Forelimb muscle (tissue), 1 donor: Measurements from ENCODE around the gene ENTR1. TPM values are rescaled to one million over a fixed set of nuclear protein-coding genes. Genes with fewer than 3 reads are reported as not detected.

Experiments used
- DNase-seq: peaks from one replicate; pipeline ENCODE4 v3.0.0-alpha.2; 2013; ENCODE audit warnings: low read depth
- polyA plus RNA-seq: library from polyadenylated mRNA; unstranded; fragments of 120-200 nt; gene quantifications from one replicate; pipeline ENCODE4 v1.2.1, GENCODE V29; 2013; ENCODE audit not compliant: insufficient read length

ENTR1 gene
- polyA plus RNA-seq, 1 donor: 29.3 TPM

DNA sequence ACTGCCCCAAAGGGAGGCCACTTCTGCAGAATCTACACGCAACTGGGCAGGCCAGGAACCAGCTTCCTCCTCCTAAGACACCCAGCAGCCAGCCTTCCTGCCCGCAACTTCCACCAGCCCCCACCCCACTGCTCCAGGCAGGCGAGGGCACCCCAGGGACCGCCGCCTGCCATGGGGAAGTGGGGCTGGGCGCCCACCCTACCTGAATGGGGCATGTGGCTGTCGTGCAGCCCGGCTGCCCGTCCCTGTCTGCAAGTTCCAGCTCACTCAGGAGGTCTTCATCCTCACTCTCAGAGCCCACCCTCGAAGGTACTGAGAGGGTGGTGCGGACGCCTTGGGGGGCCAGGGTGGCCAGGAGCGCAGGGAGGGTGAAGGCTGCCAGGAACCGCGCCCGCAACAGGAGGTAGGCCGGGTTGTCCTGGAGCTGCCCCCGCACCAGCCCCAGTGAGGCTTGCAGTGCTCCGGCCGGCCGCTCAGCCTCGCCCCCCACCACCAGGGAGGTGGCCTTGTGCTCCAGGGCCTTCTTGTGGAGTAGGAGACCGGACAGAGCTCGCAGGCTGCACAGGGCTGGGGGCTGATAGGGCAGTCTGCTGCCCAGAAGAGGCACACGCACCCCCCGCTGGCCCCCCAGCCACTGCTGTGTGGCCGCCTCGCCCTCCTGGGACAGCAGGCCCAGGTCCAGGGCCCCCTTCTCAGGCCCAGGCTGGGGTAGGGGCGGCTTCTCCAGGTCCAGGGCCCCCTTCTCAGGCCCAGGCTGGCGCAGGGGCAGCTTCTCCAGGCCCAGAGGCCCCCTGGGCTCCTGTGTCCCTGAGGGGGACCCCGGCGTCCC, 32.9 kb downstream of the ENTR1 start:
- DNase-seq: no peak

DNA sequence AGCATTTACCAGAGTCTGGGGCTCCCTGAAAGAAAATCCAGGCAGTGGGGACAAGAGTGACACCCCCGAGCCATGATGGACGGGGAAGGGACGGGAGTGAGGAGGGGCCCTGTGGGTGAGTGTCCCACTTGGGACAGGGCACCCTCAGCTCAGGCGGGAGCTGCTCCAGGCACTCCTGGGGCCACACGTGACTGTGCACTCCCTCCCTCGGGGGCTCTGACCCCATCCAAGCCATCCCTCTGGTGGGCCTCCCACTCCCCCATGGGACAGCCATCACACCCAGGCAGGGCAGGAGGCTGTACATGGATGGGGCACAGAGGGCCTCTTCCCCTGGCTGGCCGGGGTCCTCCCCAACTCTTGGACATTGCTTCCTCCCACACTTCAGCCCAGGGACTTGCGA, 34.0 kb downstream of the ENTR1 start:
- DNase-seq: no peak

DNA sequence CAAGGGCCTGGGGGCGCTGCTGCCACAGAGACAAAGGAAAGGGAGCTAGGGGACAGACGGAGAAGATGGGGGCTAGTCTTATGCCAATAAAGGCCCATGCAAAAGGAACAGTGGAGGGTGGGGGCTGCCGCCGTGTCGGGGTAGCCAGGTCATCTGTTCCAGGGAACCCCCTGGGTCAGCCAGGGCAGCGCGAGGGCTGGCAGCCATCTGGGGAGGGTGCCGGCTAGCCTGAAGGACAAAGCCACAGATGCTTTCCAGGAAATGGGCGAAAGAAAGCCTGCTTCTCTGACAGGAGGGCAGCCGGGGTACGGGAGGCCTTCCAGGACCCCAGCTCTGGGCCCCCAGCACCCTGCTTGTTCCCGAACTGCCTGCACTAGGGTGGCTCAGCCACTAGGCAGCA, 35.3 kb downstream of the ENTR1 start:
- DNase-seq: no peak

DNA sequence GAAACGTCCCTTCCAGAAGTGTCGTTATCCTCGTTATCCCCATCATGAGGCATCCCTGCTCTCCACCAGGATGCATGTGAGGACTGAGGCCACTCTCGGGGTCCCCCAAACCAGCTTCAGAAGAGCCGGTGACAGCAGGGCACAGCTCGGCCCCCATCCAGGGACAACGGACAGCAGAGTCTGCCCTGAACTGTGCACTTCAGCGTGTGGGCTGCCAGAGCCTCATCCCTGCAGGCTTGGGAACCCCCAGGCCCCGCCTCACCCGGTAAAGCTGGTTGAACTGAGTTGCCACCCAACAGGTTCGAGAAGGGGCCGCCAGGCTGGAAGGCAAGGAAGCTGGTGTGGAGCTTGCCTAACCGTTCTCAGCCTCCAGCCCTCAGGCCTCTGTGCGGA, 36.2 kb downstream of the ENTR1 start:
- no peak for DNase-seq

DNA sequence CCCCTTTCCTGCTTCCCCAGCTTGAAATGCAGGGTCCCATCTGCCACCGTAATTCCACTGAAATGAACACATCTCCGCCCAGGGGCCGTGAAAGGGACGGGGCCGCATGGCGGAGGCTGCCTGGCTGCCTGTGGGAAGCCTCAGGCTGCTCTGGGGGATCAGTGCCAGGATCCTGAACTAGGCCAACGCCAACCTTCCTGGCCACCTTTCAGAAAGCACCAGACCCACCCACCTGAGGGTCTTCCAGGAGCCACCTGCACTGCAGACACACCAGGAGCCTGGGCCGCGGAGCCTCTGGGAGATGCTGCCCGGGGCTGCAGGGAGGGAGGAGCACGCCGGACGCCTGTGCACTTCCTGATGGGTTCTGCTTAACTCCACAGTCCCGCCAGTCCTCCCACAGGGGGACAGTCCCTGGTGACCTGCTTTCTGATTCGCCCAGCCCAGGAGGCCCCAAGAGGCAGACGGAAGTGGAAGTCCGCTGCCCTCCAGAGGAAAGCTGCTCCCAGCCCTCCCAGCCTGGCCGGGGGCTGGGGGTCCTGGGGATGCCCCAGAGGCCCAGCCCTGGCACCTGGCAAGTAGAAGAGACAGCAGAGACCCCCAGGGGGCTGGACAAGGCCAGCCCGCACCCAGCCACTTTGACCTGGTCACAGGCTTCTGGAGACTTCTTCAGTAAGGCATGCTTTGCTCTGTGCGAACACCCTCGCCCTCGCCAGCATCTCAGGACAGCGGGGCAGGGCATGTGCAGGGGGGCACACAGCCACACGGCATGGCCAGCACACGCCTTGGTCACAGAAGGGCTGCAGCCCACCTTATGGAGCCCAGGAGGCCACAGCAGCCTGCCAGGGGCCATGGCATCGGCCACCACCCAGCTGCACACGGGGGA, 36.9 kb downstream of the ENTR1 start, which contains the start of gene CARD9:
TSS of gene CARD9 (minus strand) at position 370 of the 883 bp plus-strand sequence. CDS start 1,591 bp downstream, outside the sequence.
- DNase-seq: no peak

DNA sequence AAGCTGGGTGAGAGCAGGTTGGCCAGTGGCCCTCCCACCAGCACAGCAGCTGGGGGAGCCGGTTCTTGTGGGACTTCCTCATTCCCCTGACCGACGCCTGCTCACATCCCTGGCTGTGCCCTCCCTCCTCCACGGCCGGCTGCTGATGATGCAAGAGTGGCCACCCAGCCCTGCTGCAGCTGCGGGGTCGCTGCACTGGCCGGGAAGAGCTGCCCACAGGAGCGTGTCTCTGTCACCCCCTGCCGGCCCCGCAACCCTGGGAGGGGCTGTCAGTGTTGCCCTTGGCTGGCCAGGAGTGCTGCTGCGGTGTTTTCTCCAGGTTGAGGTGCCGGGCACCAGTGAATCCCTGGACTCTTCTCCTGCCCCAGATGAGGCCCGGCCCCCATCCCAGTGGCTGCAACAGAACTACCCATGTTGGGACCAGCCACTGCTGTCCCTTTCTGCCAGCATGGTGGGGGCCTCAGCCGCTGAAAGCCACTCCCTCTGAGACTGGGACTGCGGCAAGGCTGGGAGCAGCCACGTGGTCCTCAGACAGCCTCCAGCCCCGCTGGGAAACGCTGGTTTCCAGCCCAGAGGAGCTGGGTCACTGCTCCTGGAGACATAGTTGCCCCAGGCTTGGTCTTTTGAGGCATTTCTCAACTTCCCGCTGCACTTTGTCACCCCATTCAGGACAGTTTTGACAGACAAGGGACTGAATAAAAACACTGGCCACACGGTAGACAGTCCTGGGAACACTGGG, 37.7 kb downstream of the ENTR1 start:
- no peak for DNase-seq

DNA sequence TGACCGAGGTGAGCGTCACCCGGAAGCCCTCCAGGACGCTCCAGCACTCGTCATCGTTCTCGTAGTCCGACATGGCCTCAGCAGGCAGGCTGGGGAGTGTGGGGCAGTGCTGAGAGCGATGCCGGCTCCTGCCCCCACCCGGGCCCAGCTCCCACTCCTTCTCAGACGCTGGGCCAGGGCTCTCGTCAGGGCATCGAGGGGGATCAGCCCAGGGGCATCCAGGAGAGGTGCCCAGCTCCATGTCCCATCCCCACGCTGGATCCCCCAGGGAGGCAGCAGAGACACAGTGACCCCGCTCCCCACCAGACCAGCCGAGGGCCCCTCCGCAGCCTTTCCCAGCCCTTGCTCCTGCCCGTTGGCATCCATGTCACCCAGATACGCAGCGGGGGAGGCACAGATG, 38.4 kb downstream of the ENTR1 start:
- DNase-seq: no peak

DNA sequence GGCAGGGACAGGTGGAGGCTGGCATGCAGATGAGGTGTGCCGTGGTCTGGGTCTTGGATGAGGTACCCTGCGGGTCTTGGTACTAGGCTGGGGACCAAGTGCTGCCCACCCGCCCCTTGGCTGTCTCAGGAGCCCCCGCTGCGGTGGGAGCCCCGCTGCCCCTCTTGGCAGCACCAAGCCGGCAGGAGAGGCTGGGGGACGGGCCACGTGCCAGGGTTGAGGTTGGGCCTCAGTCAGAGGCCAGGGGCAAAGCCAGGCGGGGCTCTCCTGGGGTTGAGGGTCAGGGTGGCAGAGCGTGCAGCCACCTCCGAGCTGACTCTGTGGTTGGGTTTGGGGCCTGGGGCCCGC, 38.9 kb downstream of the ENTR1 start:
- DNase-seq: no peak

DNA sequence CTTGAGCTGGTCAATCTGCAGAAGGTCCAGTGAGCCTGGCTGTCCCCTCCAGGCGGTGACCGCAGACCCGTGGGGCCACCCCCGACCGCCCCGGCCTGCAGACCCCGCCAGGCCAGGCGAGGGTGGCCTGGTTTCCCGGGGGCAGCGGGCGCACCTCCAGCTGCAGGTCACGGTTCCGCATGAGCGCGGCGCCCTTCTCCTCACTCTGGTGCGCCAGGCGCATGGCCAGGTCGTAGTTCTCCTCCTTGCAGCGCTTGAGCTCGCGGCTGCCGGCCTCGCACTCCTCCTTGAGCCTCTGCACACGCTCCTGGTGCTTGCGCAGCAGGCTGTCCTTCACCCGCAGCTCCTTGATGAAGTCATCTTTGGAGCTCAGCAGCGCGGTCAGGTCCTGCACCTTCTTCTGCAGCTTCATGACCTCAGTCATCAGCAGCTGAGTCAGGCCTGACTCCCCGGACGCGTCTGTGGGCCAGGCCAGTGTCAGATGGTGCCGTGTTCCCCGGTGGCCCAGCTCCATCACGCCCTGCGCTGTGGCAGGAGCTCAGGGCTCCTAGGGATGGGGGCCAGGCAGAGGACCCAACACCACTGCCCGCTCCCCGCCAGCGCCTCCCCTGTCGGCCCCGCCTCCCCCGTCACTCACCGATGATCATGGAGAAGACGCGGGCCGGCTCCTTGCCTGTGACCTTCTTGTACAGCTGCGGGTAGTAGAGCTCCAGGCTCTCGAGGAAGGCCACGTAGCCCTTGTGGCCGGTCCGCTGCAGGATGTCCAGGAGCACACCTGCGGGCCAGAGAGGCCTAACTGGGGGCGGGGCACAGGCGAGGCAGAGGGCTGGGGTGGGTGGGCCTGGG, 39.5 kb downstream of the ENTR1 start:
- DNase-seq: no peak

DNA sequence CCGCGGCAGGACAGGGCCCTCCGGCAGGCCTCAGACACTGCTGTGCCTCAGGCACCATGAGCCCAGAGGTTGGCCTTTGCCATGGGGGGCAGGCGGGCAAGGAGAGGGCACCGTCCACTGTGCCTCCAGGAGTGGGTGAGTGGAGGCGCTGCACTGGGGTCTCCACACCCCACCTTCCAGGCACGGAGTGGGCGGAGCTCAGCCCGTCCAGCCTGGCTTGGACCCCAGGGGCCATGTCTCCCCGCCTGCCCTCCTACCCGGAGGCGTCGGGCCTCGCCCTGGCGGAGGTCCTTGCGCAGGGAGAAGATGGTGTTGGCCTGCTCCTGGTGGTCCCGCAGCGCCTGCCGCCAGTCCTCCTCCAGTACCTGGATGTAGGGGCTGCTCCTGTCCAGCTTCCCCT, 40.4 kb downstream of the ENTR1 start:
- DNase-seq: no peak

DNA sequence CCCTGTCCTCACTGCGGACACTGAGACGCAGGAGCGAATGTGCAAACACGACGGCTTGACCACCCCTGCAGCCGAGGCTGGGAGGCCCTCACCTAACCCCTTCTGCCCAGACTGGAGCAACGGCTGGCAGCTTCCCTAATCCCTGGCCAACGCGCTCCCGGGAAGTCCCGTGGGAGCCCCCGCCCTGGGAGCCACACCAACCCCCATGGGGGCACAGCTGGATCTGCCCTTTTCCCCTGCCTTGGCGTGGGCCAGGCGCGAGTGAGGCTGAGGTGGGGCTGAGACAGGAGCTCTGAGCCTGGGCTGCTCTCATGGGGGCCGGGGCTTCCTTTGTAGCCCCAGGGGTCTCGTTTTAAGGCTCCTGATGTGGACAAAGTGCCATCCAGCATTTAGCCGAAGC, 42.2 kb downstream of the ENTR1 start:
- no peak for DNase-seq

DNA sequence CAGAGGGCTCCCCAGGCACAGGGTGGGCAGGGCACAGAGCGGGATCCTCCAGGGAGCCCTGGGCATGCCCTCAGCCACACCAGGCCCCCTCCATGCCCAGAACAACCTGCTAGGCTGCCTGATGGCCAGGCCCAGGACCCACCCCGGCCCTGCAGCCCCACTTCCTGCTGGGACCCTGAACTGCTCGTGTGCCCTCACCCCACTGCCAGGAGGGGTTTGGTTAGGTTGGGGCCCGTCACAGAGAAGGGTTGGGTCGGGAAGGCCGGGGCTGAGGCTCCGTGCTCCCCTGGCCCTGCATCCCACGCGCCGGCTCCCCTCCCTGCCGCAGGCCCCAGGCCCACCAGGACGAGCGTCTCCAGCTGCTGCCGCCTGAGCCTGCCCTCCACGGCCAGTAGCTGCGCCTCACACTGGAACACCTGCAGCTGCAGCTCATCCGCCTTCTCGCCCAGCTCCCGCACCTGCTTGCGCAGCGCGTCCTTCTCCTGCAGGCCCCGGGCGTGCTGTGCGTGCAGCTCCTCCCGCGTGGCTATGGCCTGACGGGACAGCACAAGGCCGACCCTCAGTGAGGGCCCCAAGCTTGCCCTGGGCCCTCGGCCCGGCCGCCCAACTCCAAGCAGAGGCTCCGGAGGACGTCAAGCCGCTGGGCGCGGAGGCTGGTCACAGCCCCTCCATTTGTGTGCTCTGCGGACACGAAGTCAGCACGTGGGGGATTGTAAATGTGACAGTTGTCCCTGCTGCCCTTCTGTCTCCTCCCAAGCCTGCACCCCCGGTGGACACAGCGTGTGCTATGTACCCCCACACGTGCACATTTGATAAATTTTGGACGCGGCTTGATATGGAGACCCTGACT, 42.9 kb downstream of the ENTR1 start:
- no peak for DNase-seq

DNA sequence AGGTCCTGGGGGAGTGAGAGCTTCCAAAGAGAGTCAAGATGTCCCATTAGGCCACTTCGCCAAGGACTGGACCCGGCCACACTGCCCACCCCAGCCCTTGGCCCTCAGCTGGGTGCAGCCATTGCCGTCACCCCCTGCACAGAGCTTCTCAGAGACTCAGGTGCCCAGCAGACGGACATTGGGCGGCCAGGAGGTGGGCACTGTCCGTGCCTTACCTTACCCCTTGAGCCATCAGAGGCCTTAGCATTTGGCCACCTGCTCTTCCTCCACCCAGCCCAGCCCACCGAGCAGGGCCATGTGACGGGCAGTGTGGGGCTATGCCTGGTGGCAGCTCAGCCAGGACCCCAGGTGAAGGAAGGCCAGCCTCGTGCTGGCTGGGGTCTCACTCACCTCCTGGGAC, 43.6 kb downstream of the ENTR1 start:
- DNase-seq: no peak

DNA sequence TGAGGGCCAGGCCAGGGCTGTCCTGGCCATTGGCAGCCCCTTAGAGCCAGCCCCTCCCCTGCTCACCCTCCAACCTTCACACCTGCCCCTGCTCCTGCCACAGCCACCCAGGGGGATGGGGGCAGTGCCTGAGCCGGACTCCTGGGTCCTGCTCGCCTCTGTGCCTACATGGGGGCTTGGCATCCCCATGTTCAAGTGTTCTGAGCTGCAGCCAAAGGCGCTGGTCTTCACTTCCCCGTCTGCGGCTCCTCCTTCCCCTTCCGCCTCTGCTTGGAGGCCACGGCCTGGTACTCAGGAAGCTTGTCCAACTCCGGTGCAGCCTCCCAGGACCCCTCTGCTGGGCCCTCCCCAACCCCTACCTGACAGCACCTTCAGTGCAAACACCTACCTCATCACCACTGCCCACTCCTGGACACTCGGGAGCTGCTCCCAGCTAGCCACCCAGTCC, 44.6 kb downstream of the ENTR1 start:
- DNase-seq: no peak

DNA sequence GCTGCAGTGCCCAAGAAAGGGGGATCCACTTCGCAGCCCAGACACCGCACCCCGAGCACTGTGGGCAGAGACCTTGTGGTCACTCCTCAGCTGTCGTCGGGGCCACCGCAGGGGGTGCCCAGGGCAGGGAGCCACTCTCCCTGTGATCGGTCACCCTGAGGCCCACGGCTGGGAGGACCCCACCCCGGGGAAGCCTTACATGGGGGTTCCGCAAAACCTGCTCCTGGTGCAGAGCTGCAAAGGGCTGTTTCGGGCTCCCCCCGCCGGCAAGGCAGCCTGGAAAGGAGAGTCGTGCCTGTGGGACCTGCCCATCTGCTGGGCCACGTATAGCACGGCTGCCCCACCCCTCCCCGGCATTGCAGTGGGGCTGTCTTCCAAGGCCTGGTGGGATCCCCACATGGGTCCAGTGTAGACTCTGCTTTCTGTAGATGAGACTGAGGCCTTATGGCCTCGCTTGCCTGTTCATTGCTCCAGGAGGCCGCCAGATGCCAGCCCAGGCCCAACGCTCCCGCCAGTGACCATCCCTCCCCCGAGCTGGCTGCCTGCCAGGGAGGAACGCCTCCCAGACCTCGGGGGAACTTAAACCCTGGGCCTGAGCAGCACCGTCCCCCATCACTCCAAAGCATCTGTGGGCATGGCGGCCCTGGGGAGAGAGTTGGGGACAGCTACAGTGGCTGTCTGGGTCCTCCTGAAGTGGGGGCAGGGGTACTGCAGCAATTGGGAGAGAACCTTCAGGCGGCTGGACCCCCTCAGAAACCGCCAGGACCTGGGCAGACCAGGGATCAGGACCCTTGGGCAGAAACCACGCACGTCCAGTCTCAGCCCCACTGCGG, 45.3 kb downstream of the ENTR1 start:
- DNase-seq: no peak

DNA sequence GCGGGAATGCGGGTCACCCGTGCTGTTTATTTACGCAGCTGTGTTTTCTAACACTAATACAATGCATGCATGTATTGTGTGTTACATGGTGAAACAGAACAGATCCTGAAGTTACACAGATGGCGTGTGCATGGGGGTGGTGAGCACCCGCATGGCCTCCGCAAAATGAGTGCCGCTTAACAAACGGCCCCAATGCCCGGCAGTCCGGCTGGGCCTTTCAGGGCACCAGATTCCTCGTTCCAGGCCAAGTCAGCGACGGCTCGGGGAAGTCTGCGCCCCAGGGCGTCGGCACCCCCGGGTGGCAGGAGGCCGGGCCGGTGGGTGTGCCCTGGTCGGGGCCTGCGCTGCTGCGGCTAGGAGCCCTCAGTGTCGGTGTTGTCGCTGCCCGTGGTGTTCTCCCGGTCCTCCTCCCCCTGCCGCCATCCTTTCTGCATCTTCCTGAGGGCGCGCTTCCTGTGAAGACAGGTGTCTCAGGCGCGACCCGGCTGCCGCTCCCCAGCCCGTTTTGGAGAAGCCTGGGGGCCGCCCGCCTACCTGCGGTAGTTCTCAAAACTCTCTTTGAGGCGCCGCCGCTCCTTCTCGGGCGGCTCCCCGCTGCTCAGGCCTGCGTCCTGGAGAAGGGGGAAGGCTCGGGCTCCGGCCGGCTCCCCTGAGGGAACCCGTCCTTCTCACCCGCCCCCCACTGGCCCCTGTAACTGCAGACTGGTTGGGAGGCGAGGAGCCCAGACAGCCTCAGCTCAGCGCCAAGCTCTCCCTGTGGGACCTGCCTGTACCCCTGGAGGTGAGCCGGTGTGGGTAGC, 46.3 kb downstream of the ENTR1 start:
- DNase-seq: no peak

DNA sequence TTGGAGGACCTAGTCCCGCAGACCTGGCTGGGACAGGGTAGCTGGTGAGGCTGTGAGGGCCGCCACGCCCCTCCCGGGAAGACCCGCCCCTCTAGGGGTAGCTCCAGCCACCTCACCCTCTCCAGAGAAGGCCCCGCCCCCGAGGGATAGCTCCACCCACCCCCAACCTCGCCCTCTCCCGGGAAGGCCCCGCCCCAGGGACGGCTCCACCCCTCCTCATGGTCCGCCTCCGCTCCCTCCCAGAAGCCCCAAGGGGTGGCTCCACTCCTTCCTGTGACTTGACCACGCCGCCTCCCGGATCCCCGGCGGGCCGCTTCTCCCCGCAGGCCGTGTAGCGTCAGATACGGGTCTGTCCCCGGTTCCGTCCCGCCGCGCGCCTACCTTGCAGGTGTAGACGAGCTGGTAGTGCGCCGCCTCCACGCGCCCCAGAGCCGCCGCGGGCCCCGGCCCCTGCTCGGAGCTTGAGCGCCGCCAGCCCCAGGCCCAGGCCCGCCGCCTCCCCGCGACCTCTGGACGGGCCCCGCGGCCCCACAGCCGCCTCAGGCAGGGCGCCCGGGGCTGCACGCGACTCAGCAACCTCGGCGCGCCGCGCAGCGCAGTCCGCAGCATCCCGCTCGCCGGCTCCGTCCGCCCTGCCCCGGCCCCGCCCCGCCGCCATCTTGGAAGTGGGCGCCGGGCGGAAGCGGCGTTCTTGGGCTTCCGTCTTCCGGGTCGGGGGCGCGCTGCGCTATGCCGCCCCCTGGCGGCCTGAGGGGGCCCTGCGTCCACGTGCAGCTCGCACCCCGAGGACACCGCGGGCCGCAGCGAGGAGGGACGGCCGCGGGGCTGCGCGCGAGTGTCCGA, 47.1 kb downstream of the ENTR1 start, which contains the start of gene DNLZ:
TSS of gene DNLZ (minus strand) at position 639 of the 843 bp plus-strand sequence. CDS start at position 609, 30 bp downstream.
- peak; percentile 63 for DNase-seq

DNA sequence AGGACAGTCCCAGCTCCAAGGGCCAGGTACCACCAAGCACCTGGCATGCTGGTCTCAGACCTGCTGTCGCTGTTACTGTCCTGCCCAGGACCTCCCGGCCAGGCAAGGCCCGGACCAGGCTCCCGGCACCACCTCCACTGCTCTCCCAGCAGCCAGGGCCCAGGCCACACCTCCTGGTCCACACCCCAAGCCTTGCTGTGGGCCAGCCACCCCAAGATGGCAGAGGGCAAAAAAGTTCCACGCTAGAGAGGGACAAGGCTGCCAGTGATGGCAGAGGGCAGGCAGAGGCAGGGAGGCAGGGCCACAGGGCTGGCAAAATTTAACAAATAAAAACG, 48.0 kb downstream of the ENTR1 start:
- no peak for DNase-seq
